MCF 10A (cell line): ENCODE results near the gene PNMA5. TPM values are rescaled to one million over a fixed set of nuclear protein-coding genes. Genes with fewer than 3 reads are reported as not detected.
"Not testable (repeated sequence)": the region's sequence is repeated elsewhere in the genome, so short reads cannot be mapped to it uniquely, and the experiment has no call there.

Experiments used
- BruUV-seq: library from RNA; stranded (reverse); fragments of 400-500 nt; replicated peaks from 2 replicates; lab custom pipeline; 2021; lab: Mats Ljungman, UMichigan
- CTCF ChIA-PET: fragments of 300-600 bp; sonication (Branson Sonifier 250); formaldehyde crosslinking; extraction: SDS; loops from one replicate; lab custom pipeline; 2021; ENCODE audit warnings: antibody characterized with exemption, inconsistent platforms; lab: Yijun Ruan, JAX
- POLR2A ChIA-PET: fragments of 300-600, 350-650 bp; sonication (Branson Sonifier 250); formaldehyde crosslinking; extraction: SDS; loops from one replicate; lab custom pipeline; 2020; ENCODE audit warnings: antibody characterized with exemption, inconsistent platforms; lab: Yijun Ruan, JAX
- DNase-seq: peaks from one replicate; pipeline ENCODE4 v3.0.0-alpha.2; 2018; ENCODE audit not compliant: unreplicated experiment
- H3K27ac Mint-ChIP-seq: one replicate; pipeline ENCODE4 v1.8.0; 2022; ENCODE audit warnings: mild to moderate bottlenecking, low read depth, mixed read lengths; ENCODE audit not compliant: unreplicated experiment
- H3K27me3 Mint-ChIP-seq: one replicate; pipeline ENCODE4 v1.8.0; 2022; ENCODE audit warnings: mixed read lengths; ENCODE audit not compliant: insufficient read depth, unreplicated experiment
- H3K36me3 Mint-ChIP-seq: one replicate; pipeline ENCODE4 v1.8.0; 2022; ENCODE audit warnings: mild to moderate bottlenecking, moderate library complexity, mixed read lengths; ENCODE audit not compliant: insufficient read depth, unreplicated experiment
- H3K4me1 Mint-ChIP-seq: one replicate; pipeline ENCODE4 v1.8.0; 2022; ENCODE audit warnings: mixed read lengths; ENCODE audit not compliant: insufficient read depth, unreplicated experiment
- H3K4me3 Mint-ChIP-seq: one replicate; pipeline ENCODE4 v1.8.0; 2022; ENCODE audit warnings: mild to moderate bottlenecking, moderate library complexity, mixed read lengths; ENCODE audit not compliant: unreplicated experiment
- H3K9me3 Mint-ChIP-seq: one replicate; pipeline ENCODE4 v1.8.0; 2022; ENCODE audit warnings: mixed read lengths; ENCODE audit not compliant: unreplicated experiment
- CTCF ChIP-seq: fragments of 200-600 bp; IDR thresholded peaks from one replicate; pipeline ENCODE4 v1.8.0; 2022; ENCODE audit warnings: antibody characterized with exemption, mild to moderate bottlenecking; ENCODE audit not compliant: unreplicated experiment
- intact Hi-C: fragments of 100-400 bp; cut with micrococcal nuclease; formaldehyde crosslinking; loops from 2 replicates; pipeline ENCODE4 v1.14.1; 2022
- total RNA-seq: library from RNA; stranded (reverse); gene quantifications from 2 replicates; pipeline ENCODE4 v1.2.3, GENCODE V29; 2022

Gene PNMA5
- total RNA-seq, 1 experiment from 2014 or later: not detected

GRCh38 chrX:153029162-153029561, 35.2 kb upstream of the PNMA5 start:
- Mint-ChIP-seq H3K4me1 (no peaks in the 10 kb centered on the region), H3K36me3 (no peaks in the 10 kb centered on the region), H3K27me3 (no peaks in the 10 kb centered on the region), H3K9me3 (no peaks in the 10 kb centered on the region), H3K4me3 (no peak overlapping the region), H3K27ac (no peak overlapping the region)
- no peak for DNase-seq
- CTCF ChIA-PET: interaction anchor here (0.9 kb wide), 1 partner anchor 9 kb away, joined by 3 read pairs; no protein-coding TSS in a partner anchor
- no TSS peak for BruUV-seq
- POLR2A ChIA-PET: no interaction called here
- intact Hi-C loops: no loop called here
- TF ChIP-seq CTCF: no peak

GRCh38 chrX:153028487-153028886, 34.6 kb upstream of the PNMA5 start:
- DNase-seq, BruUV-seq, H3K9me3 Mint-ChIP-seq, H3K4me1 Mint-ChIP-seq, H3K36me3 Mint-ChIP-seq, H3K27me3 Mint-ChIP-seq, CTCF ChIA-PET, H3K4me3 Mint-ChIP-seq, intact Hi-C loops, POLR2A ChIA-PET, H3K27ac Mint-ChIP-seq: not testable (repeated sequence)

GRCh38 chrX:153026501-153026900, 32.6 kb upstream of the PNMA5 start:
- H3K4me3 Mint-ChIP-seq, H3K4me1 Mint-ChIP-seq, H3K9me3 Mint-ChIP-seq, POLR2A ChIA-PET, intact Hi-C loops, CTCF ChIA-PET, H3K36me3 Mint-ChIP-seq, BruUV-seq, DNase-seq, H3K27ac Mint-ChIP-seq, H3K27me3 Mint-ChIP-seq: not testable (repeated sequence)

GRCh38 chrX:153019166-153019565, 25.2 kb upstream of the PNMA5 start:
- Mint-ChIP-seq H3K27ac (no peak overlapping the region), H3K4me3 (no peak overlapping the region), H3K9me3 (peaks cover 6% of the 10 kb centered on the region), H3K27me3 (peaks cover 19% of the 10 kb centered on the region), H3K36me3 (no peaks in the 10 kb centered on the region), H3K4me1 (no peaks in the 10 kb centered on the region)
- BruUV-seq: no TSS peak
- no peak for DNase-seq
- intact Hi-C loops: no loop called here
- ChIA-PET CTCF (no interaction called here), POLR2A (no interaction called here)
- TF ChIP-seq CTCF: no peak

GRCh38 chrX:153017174-153017573, 23.3 kb upstream of the PNMA5 start:
- BruUV-seq, intact Hi-C loops, H3K4me1 Mint-ChIP-seq, POLR2A ChIA-PET, H3K4me3 Mint-ChIP-seq, H3K9me3 Mint-ChIP-seq, DNase-seq, H3K27ac Mint-ChIP-seq, CTCF ChIA-PET, H3K36me3 Mint-ChIP-seq: not testable (repeated sequence)
- peaks cover 29% of the 10 kb centered on the region for H3K27me3 Mint-ChIP-seq
